PFSK-1 (cell line): ENCODE measurements around the gene RBCK1.

ENCODE experiments used
- FOXP2 ChIP-seq: optimal IDR thresholded peaks from 2 replicates; pipeline ENCODE3; 2011; ENCODE audit warnings: borderline replicate concordance, control low read depth, inconsistent platforms; ENCODE audit not compliant: insufficient read depth; ENCODE audit errors: extremely low read length, extremely low read depth
- POLR2AphosphoS5 ChIP-seq: IDR thresholded peaks from 2 replicates; pipeline ENCODE4 v1.6.1; 2012; ENCODE audit warnings: low read depth, mild to moderate bottlenecking, control low read depth, low read length, moderate library complexity
- SIN3A ChIP-seq: IDR thresholded peaks from 2 replicates; pipeline ENCODE4 v1.6.1; 2012; ENCODE audit warnings: mild to moderate bottlenecking, low read length, moderate library complexity, borderline replicate concordance; ENCODE audit not compliant: insufficient read depth
- TAF1 ChIP-seq: IDR thresholded peaks from 2 replicates; pipeline ENCODE4 v1.6.1; 2012; ENCODE audit warnings: low read length, control low read depth, borderline replicate concordance; ENCODE audit not compliant: insufficient read depth
- TF ChIP-seq, protein P1 (sequence below), 2 experiments: IDR thresholded peaks; 2 replicates each; pipeline versions ENCODE4 v1.6.1 to v1.8.0; 2011 to 2012; ENCODE audit warnings: low read depth in 2 of 2, low read length in 2 of 2, control low read depth in 1 of 2, inconsistent platforms in 1 of 2, mild to moderate bottlenecking in 1 of 2, moderate library complexity in 1 of 2; ENCODE audit not compliant: insufficient read depth in 1 of 2

The RBCK1 gene

GRCh38 chr20:438571-439469, 30.7 kb downstream of the RBCK1 start:
- TF ChIP-seq, protein P1, sequence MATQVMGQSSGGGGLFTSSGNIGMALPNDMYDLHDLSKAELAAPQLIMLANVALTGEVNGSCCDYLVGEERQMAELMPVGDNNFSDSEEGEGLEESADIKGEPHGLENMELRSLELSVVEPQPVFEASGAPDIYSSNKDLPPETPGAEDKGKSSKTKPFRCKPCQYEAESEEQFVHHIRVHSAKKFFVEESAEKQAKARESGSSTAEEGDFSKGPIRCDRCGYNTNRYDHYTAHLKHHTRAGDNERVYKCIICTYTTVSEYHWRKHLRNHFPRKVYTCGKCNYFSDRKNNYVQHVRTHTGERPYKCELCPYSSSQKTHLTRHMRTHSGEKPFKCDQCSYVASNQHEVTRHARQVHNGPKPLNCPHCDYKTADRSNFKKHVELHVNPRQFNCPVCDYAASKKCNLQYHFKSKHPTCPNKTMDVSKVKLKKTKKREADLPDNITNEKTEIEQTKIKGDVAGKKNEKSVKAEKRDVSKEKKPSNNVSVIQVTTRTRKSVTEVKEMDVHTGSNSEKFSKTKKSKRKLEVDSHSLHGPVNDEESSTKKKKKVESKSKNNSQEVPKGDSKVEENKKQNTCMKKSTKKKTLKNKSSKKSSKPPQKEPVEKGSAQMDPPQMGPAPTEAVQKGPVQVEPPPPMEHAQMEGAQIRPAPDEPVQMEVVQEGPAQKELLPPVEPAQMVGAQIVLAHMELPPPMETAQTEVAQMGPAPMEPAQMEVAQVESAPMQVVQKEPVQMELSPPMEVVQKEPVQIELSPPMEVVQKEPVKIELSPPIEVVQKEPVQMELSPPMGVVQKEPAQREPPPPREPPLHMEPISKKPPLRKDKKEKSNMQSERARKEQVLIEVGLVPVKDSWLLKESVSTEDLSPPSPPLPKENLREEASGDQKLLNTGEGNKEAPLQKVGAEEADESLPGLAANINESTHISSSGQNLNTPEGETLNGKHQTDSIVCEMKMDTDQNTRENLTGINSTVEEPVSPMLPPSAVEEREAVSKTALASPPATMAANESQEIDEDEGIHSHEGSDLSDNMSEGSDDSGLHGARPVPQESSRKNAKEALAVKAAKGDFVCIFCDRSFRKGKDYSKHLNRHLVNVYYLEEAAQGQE (IDR thresholded peaks at IDR 0.05; ENCODE audit: insufficient read depth in 1 of 2, low read depth in 2 of 2, low read length in 2 of 2): no peak
- TF ChIP-seq FOXP2 (no peak), POLR2AphosphoS5 (no peak), TAF1 (no peak), SIN3A (no peak)

GRCh38 chr20:440148-440547, 32.0 kb downstream of the RBCK1 start:
- TF ChIP-seq, protein P1 (IDR thresholded peaks at IDR 0.05; ENCODE audit: insufficient read depth in 1 of 2, low read depth in 2 of 2, low read length in 2 of 2): no peak
- no peak for TF ChIP-seq TAF1
- no peak for TF ChIP-seq POLR2AphosphoS5

- TF ChIP-seq POLR2AphosphoS5 (no peak), SIN3A (no peak), FOXP2 (no peak), TAF1 (no peak)
- TF ChIP-seq, protein P1 (IDR thresholded peaks at IDR 0.05; ENCODE audit: insufficient read depth in 1 of 2, low read depth in 2 of 2, low read length in 2 of 2): no peak
Observed at GRCh38 chr20:440636-441035, 32.5 kb downstream of the RBCK1 start.

GRCh38 chr20:443223-443775, 35.2 kb downstream of the RBCK1 start:
- TF ChIP-seq FOXP2 (no peak), POLR2AphosphoS5 (no peak), TAF1 (no peak), SIN3A (no peak)
- TF ChIP-seq, protein P1 (IDR thresholded peaks at IDR 0.05; ENCODE audit: insufficient read depth in 1 of 2, low read depth in 2 of 2, low read length in 2 of 2): no peak
